Measurements from ENCODE around the gene SCN8A.

The SCN8A gene

GRCh38 chr12:51821440-51822260 is 230.6 kb downstream of the SCN8A start:
- TF ChIP-seq SPI1 (IDR thresholded peaks at IDR 0.05; ENCODE audit: borderline replicate concordance, low read depth) (no peak), GABPA (IDR thresholded peaks at IDR 0.05; ENCODE audit: low read depth) (no peak), POLR2AphosphoS5 (IDR thresholded peaks at IDR 0.05; ENCODE audit: low read depth) (no peak), CTCF (IDR thresholded peaks at IDR 0.05; ENCODE audit: insufficient read depth, low read length) (no peak), REST (IDR thresholded peaks at IDR 0.05; ENCODE audit: insufficient replicate concordance, low read depth) (no peak)
- Histone ChIP-seq H3K4me3 (replicated peaks; ENCODE audit: insufficient read depth, low read length) (peak overlapping the region; percentile 17), H3K27ac (replicated peaks) (no peak overlapping the region), H3K27me3 (ENCODE audit: insufficient read depth, poor library complexity, severe bottlenecking) (peaks cover 52% of the 10 kb centered on the region)
- DNase-seq (ENCODE audit: low read depth in 1 of 2, low spot score in 1 of 2) = no peak

- peaks cover 46% of the 10 kb centered on the region for H3K27me3 ChIP-seq (ENCODE audit: insufficient read depth, poor library complexity, severe bottlenecking)
- no peak overlapping the region for H3K27ac ChIP-seq (replicated peaks)
- DNase-seq (ENCODE audit: low read depth in 1 of 2, low spot score in 1 of 2) = no peak
- TF ChIP-seq POLR2AphosphoS5 (IDR thresholded peaks at IDR 0.05; ENCODE audit: low read depth) = no peak
- no peak for TF ChIP-seq SPI1 (IDR thresholded peaks at IDR 0.05; ENCODE audit: borderline replicate concordance, low read depth)
- no peak for TF ChIP-seq GABPA (IDR thresholded peaks at IDR 0.05; ENCODE audit: low read depth)
- no peak for TF ChIP-seq CTCF (IDR thresholded peaks at IDR 0.05; ENCODE audit: insufficient read depth, low read length)
- TF ChIP-seq REST (IDR thresholded peaks at IDR 0.05; ENCODE audit: insufficient replicate concordance, low read depth) = no peak
- H3K4me3 ChIP-seq (replicated peaks; ENCODE audit: insufficient read depth, low read length) = no peak overlapping the region
Measured at GRCh38 chr12:51822261-51822616, 231.2 kb downstream of the SCN8A start.

- no peak for TF ChIP-seq SPI1 (IDR thresholded peaks at IDR 0.05; ENCODE audit: borderline replicate concordance, low read depth)
- no peak for TF ChIP-seq REST (IDR thresholded peaks at IDR 0.05; ENCODE audit: insufficient replicate concordance, low read depth)
- TF ChIP-seq CTCF (IDR thresholded peaks at IDR 0.05; ENCODE audit: insufficient read depth, low read length) = no peak
- no peak for TF ChIP-seq POLR2AphosphoS5 (IDR thresholded peaks at IDR 0.05; ENCODE audit: low read depth)
- H3K27me3 ChIP-seq (ENCODE audit: insufficient read depth, poor library complexity, severe bottlenecking) = peaks cover 43% of the 10 kb centered on the region
- no peak for DNase-seq (ENCODE audit: low read depth in 1 of 2, low spot score in 1 of 2)
- H3K27ac ChIP-seq (replicated peaks) = no peak overlapping the region
- H3K4me3 ChIP-seq (replicated peaks; ENCODE audit: insufficient read depth, low read length) = no peak overlapping the region
Measured at GRCh38 chr12:51822956-51823355, 231.9 kb downstream of the SCN8A start.

Data from HL-60 (cell line).